Stimulated activated naive CD4-positive, alpha-beta T cell (primary cell): ENCODE measurements around the gene MXRA8.
"Not testable (repeated sequence)": the region's sequence is repeated elsewhere in the genome, so short reads cannot be mapped to it uniquely, and the experiment has no call there.

Experiments
- DNase-seq, 6 experiments: peaks; one replicate each; lab custom pipeline; 2025; lab: John Stamatoyannopoulos, UW

The MXRA8 gene

GRCh38 chr1:1320666-1321448 is 37.5 kb downstream of the MXRA8 start:
- no peak for DNase-seq

GRCh38 chr1:1319646-1319941 is 38.8 kb downstream of the MXRA8 start:
- no peak for DNase-seq

- DNase-seq, result no peak
These were observed 39.3 kb downstream of the MXRA8 start for GRCh38 chr1:1318777-1319645.

GRCh38 chr1:1318131-1318652 is 40.2 kb downstream of the MXRA8 start:
- DNase-seq, result no peak

GRCh38 chr1:1317420-1317819 is 40.9 kb downstream of the MXRA8 start:
- DNase-seq, result no peak

- not testable (repeated sequence) for DNase-seq
These were observed 42.2 kb downstream of the MXRA8 start for GRCh38 chr1:1316199-1316598.

GRCh38 chr1:1315435-1315954 is 42.9 kb downstream of the MXRA8 start:
- no peak for DNase-seq

- no peak for DNase-seq
These were observed 43.5 kb downstream of the MXRA8 start for GRCh38 chr1:1314678-1315335.

- DNase-seq, result no peak
These were observed 44.1 kb downstream of the MXRA8 start for GRCh38 chr1:1314237-1314586.

GRCh38 chr1:1313500-1314236 is 44.7 kb downstream of the MXRA8 start:
- DNase-seq, result no peak

GRCh38 chr1:1312450-1313314 is 45.7 kb downstream of the MXRA8 start:
- no peak for DNase-seq

- DNase-seq, result no peak
These were observed 46.9 kb downstream of the MXRA8 start for GRCh38 chr1:1311107-1312104.

- DNase-seq, result no peak
These were observed 47.8 kb downstream of the MXRA8 start for GRCh38 chr1:1310476-1311053.

- no peak for DNase-seq
These were observed 48.3 kb downstream of the MXRA8 start for GRCh38 chr1:1310109-1310385.

GRCh38 chr1:1309251-1310108 is 48.9 kb downstream of the MXRA8 start:
- DNase-seq, result no peak

- DNase-seq, result peak in 1 of 6 experiments; percentile 41
These were observed 49.6 kb downstream of the MXRA8 start for GRCh38 chr1:1308756-1309250.

GRCh38 chr1:1307923-1308755 is 50.2 kb downstream of the MXRA8 start, which contains the start of the genes ACAP3 and PUSL1:
Gene ACAP3, minus strand, starts transcription at chr1:1307930. Its CDS starts 115 bp downstream, at chr1:1307815.
Gene PUSL1, plus strand, starts transcription at chr1:1308597. Its CDS starts 47 bp downstream, at chr1:1308644.
- peak; percentile 87 to 98 (median 90) for DNase-seq
